WTC11 (cell line): ENCODE data around the gene NDUFB10. TPM values are rescaled to one million over a fixed set of nuclear protein-coding genes. Genes with fewer than 3 reads are reported as not detected.

Source experiments
- ATAC-seq: fragments of 200-7000 bp; cut with Tn5 transposase; 2 replicates; pipeline ENCODE4 v1.10.0; 2021; ENCODE audit warnings: mild to moderate bottlenecking, moderate library complexity
- CTCF ChIA-PET: fragments of 300-600 bp; sonication (Branson Sonifier 250); formaldehyde crosslinking; loops from one replicate; lab custom pipeline; 2021; ENCODE audit warnings: antibody characterized with exemption; lab: Charles Lee
- POLR2A ChIA-PET: fragments of 350-600 bp; sonication (Branson Sonifier 250); formaldehyde crosslinking; loops from one replicate; lab custom pipeline; 2021; ENCODE audit warnings: antibody characterized with exemption; lab: Charles Lee
- DNase-seq: peaks from one replicate; pipeline ENCODE4 v3.0.0; 2021; ENCODE audit warnings: low spot score
- H3K27ac Mint-ChIP-seq: 2 replicates; pipeline ENCODE4 v1.8.0; 2021; ENCODE audit warnings: mixed read lengths
- H3K27me3 Mint-ChIP-seq: 2 replicates; pipeline ENCODE4 v1.8.0; 2021; ENCODE audit warnings: low read depth, mild to moderate bottlenecking, moderate library complexity, mixed read lengths
- H3K36me3 Mint-ChIP-seq: 2 replicates; pipeline ENCODE4 v1.8.0; 2021; ENCODE audit warnings: mixed read lengths
- H3K4me1 Mint-ChIP-seq: 2 replicates; pipeline ENCODE4 v1.8.0; 2022; ENCODE audit warnings: mixed read lengths
- H3K4me3 Mint-ChIP-seq: 2 replicates; pipeline ENCODE4 v1.8.0; 2021; ENCODE audit warnings: mild to moderate bottlenecking, moderate library complexity, mixed read lengths
- H3K9me3 Mint-ChIP-seq: 2 replicates; pipeline ENCODE4 v1.8.0; 2021; ENCODE audit warnings: mixed read lengths
- CBFB ChIP-seq: sonication (generic); formaldehyde crosslinking; IDR thresholded peaks from 2 replicates; pipeline ENCODE4 v1.8.1; 2022; ENCODE audit warnings: mild to moderate bottlenecking, low read depth, missing genetic modification reagents
- CREM ChIP-seq: sonication (generic); formaldehyde crosslinking; IDR thresholded peaks from 2 replicates; pipeline ENCODE4 v1.8.1; 2022; ENCODE audit warnings: mild to moderate bottlenecking, missing genetic modification reagents, moderate library complexity
- E2F4 ChIP-seq: sonication (generic); formaldehyde crosslinking; IDR thresholded peaks from 2 replicates; pipeline ENCODE4 v1.8.1; 2022; ENCODE audit warnings: low read depth, mild to moderate bottlenecking, moderate library complexity, missing genetic modification reagents, borderline replicate concordance
- ESRRA ChIP-seq: sonication (generic); formaldehyde crosslinking; IDR thresholded peaks from 2 replicates; pipeline ENCODE4 v1.8.1; 2022; ENCODE audit warnings: mild to moderate bottlenecking, missing genetic modification reagents, borderline replicate concordance
- FOXP1 ChIP-seq: sonication (generic); formaldehyde crosslinking; IDR thresholded peaks from 2 replicates; pipeline ENCODE4 v1.8.0; 2022; ENCODE audit warnings: missing genetic modification reagents, mild to moderate bottlenecking, moderate library complexity, borderline replicate concordance
- GTF2I ChIP-seq: fragments of 250-450 bp; sonication (Bioruptor Pico); conservative IDR thresholded peaks from 2 replicates; pipeline ENCODE4 v1.4.0; 2021; ENCODE audit warnings: mild to moderate bottlenecking
- HMGA2 ChIP-seq: fragments of 250-450 bp; sonication (Bioruptor Pico); IDR thresholded peaks from 2 replicates; pipeline ENCODE4 v1.4.0; 2021; ENCODE audit warnings: mild to moderate bottlenecking, moderate library complexity
- IRF2 ChIP-seq: sonication (generic); formaldehyde crosslinking; IDR thresholded peaks from 2 replicates; pipeline ENCODE4 v1.8.0; 2022; ENCODE audit warnings: low read depth, missing genetic modification reagents, borderline replicate concordance
- MAX ChIP-seq: sonication (generic); formaldehyde crosslinking; IDR thresholded peaks from 2 replicates; pipeline ENCODE4 v1.8.0; 2022; ENCODE audit warnings: mild to moderate bottlenecking, missing genetic modification reagents
- MXD4 ChIP-seq: fragments of 250-450 bp; sonication (Bioruptor Pico); IDR thresholded peaks from 2 replicates; pipeline ENCODE4 v1.8.0; 2021; ENCODE audit warnings: mild to moderate bottlenecking, moderate library complexity, borderline replicate concordance
- SMAD3 ChIP-seq: sonication (generic); formaldehyde crosslinking; IDR thresholded peaks from 2 replicates; pipeline ENCODE4 v1.8.0; 2022; ENCODE audit warnings: missing genetic modification reagents, mild to moderate bottlenecking, borderline replicate concordance
- USF1 ChIP-seq: sonication (generic); formaldehyde crosslinking; IDR thresholded peaks from 2 replicates; pipeline ENCODE4 v1.8.0; 2022; ENCODE audit warnings: mild to moderate bottlenecking, missing genetic modification reagents
- ZNF232 ChIP-seq: sonication (generic); formaldehyde crosslinking; IDR thresholded peaks from 2 replicates; pipeline ENCODE4 v1.8.0; 2022; ENCODE audit warnings: mild to moderate bottlenecking, missing genetic modification reagents
- ZNF416 ChIP-seq: fragments of 250-450 bp; sonication (Bioruptor Pico); IDR thresholded peaks from 2 replicates; pipeline ENCODE4 v1.9.0; 2021; ENCODE audit warnings: mild to moderate bottlenecking, inconsistent platforms
- ZNF423 ChIP-seq: fragments of 250-450 bp; sonication (Bioruptor Pico); IDR thresholded peaks from 2 replicates; pipeline ENCODE4 v2.1.2; 2022; ENCODE audit warnings: mild to moderate bottlenecking, moderate library complexity
- total RNA-seq: library from RNA; stranded (reverse); gene quantifications from 3 replicates; pipeline ENCODE4 v1.2.3, GENCODE V29; 2021
- TF ChIP-seq, protein P1 (sequence below): sonication (generic); formaldehyde crosslinking; IDR thresholded peaks from 2 replicates; pipeline ENCODE4 v1.8.1; 2023; ENCODE audit warnings: mild to moderate bottlenecking, moderate library complexity, missing genetic modification reagents
- TF ChIP-seq, protein P2 (sequence below): sonication (generic); formaldehyde crosslinking; IDR thresholded peaks from 2 replicates; pipeline ENCODE4 v1.8.1; 2023; ENCODE audit warnings: mild to moderate bottlenecking, missing genetic modification reagents
- TF ChIP-seq, protein P3 (sequence below): sonication (generic); formaldehyde crosslinking; IDR thresholded peaks from 2 replicates; pipeline ENCODE4 v1.8.1; 2023; ENCODE audit warnings: mild to moderate bottlenecking, missing genetic modification reagents
- TF ChIP-seq, protein P4 (sequence below): sonication (generic); formaldehyde crosslinking; IDR thresholded peaks from 2 replicates; pipeline ENCODE4 v1.8.1; 2023; ENCODE audit warnings: mild to moderate bottlenecking, missing genetic modification reagents, borderline replicate concordance

Gene NDUFB10
- total RNA-seq, 1 experiment from 2014 or later: 228 TPM

DNA sequence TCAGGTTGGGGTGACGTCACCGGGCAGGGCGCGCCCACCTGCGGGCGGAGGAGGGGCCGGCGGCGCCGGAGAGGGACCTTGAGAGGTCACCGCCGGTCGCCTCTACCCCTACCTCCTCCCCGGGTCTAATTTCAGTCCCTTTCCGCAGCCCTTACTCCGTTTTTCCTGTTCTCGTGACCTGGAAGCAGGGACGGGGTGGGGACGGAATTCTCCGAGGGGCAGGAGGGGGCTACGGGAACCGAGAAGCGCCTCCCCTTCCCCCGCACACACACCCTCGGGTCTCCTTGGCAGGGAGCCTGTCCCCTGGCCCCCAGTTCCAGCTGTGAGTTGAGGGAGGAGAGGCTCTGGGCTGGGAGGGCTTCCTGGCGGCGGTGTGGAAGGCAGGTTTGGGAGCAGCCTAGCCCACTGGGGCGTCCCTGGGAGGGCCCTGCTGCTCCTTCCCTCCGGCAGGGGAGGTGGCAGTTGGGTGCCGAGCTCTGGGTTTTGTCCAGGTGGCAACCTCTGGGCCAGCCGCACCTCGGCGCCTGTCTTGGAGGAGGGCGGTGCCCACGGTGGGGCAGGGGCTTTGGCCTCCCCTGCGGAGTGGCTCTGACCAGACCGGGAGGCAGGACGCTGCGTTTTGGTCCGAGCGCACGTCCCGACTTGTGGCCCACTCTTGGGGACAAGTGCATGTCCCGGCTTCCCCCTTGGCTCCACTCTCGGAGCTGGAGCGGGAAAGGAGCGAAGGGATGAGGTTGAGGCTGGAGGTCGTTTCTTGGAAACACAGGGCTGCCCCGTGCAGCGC is 31.2 kb downstream of the NDUFB10 start:
- Mint-ChIP-seq H3K4me3 (peak overlapping the region; percentile 76), H3K27me3 (peaks cover 24% of the 10 kb centered on the region), H3K9me3 (no peaks in the 10 kb centered on the region), H3K27ac (no peak overlapping the region), H3K4me1 (peaks cover 17% of the 10 kb centered on the region), H3K36me3 (peaks cover 5% of the 10 kb centered on the region; the same call in 1 of the 2 replicates)
- TF ChIP-seq ZNF423: peak; percentile 50
- TF ChIP-seq USF1 (CRISPR knock-in tag): 0 out of 2 replicates have a peak, but pooled peaks have one; percentile 27
- TF ChIP-seq ESRRA (CRISPR knock-in tag): peak; percentile 46; the same call in 1 of the 2 replicates
- no peak for TF ChIP-seq MXD4 (CRISPR knock-in tag)
- no peak for TF ChIP-seq HMGA2
- TF ChIP-seq FOXP1 (CRISPR knock-in tag): peak; percentile 39; the same call in 1 of the 2 replicates
- peak; percentile 43; the same call in 1 of the 2 replicates for TF ChIP-seq MAX (CRISPR knock-in tag)
- TF ChIP-seq, protein P1, sequence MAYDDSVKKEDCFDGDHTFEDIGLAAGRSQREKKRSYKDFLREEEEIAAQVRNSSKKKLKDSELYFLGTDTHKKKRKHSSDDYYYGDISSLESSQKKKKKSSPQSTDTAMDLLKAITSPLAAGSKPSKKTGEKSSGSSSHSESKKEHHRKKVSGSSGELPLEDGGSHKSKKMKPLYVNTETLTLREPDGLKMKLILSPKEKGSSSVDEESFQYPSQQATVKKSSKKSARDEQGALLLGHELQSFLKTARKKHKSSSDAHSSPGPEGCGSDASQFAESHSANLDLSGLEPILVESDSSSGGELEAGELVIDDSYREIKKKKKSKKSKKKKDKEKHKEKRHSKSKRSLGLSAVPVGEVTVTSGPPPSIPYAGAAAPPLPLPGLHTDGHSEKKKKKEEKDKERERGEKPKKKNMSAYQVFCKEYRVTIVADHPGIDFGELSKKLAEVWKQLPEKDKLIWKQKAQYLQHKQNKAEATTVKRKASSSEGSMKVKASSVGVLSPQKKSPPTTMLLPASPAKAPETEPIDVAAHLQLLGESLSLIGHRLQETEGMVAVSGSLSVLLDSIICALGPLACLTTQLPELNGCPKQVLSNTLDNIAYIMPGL (CRISPR knock-in tag): 0 out of 2 replicates have a peak, but pooled peaks have one; percentile 16
- TF ChIP-seq, protein P2, sequence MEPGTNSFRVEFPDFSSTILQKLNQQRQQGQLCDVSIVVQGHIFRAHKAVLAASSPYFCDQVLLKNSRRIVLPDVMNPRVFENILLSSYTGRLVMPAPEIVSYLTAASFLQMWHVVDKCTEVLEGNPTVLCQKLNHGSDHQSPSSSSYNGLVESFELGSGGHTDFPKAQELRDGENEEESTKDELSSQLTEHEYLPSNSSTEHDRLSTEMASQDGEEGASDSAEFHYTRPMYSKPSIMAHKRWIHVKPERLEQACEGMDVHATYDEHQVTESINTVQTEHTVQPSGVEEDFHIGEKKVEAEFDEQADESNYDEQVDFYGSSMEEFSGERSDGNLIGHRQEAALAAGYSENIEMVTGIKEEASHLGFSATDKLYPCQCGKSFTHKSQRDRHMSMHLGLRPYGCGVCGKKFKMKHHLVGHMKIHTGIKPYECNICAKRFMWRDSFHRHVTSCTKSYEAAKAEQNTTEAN: no peak
- no peak for TF ChIP-seq CREM (CRISPR knock-in tag)
- TF ChIP-seq E2F4 (CRISPR knock-in tag): no peak
- 0 out of 2 replicates have a peak, but pooled peaks have one; percentile 30 for TF ChIP-seq SMAD3 (CRISPR knock-in tag)
- TF ChIP-seq IRF2 (CRISPR knock-in tag): 0 out of 2 replicates have a peak, but pooled peaks have one; percentile 46
- TF ChIP-seq ZNF232 (CRISPR knock-in tag): peak; percentile 27; the same call in 1 of the 2 replicates
- TF ChIP-seq ZNF416 (CRISPR knock-in tag): no peak
- TF ChIP-seq CBFB: no peak
- POLR2A ChIA-PET: interaction anchor here (0.6 to 1.1 kb wide), 2 partner anchors 20 to 47 kb away, joined by 3 to 4 read pairs; partner anchors contain the start of gene MSRB1
- CTCF ChIA-PET: interaction anchor here (0.8 to 6.4 kb wide), 7 partner anchors 10 to 205 kb away, joined by 3 to 59 read pairs (median 3); no protein-coding TSS in a partner anchor
- ATAC-seq (peak; percentile 23), DNase-seq (peak; percentile 87)

DNA sequence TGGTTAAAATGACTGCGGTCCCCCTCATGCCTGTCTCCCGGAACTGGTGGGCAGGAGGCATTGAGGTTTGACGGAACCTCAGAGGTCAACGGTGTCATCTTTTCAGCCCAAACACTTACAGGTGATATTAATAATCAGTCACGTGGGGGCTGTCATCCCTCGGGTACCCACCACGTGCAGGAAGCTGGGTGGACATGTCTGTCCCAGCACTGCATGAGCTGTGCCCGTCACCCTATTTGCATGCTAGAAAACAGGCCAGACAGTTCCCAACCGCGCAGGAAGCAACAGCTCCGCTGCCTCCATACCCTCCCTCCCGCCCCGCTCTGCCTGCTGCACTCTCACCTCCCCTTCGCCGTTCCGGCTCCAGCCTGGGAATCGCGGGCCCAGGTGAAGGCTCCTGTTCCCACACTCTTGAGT is 31.8 kb downstream of the NDUFB10 start:
- ATAC-seq: no peak
- POLR2A ChIA-PET: interaction anchor here (0.6 to 1.1 kb wide), 2 partner anchors 20 to 48 kb away, joined by 3 to 4 read pairs; partner anchors contain the start of gene MSRB1
- CTCF ChIA-PET: interaction anchor here (0.9 to 6.4 kb wide), 7 partner anchors 9 to 204 kb away, joined by 3 to 59 read pairs (median 5); no protein-coding TSS in a partner anchor
- Mint-ChIP-seq H3K4me1 (peaks cover 17% of the 10 kb centered on the region), H3K4me3 (peak overlapping the region; percentile 76), H3K27ac (peak overlapping the region; percentile 48; the same call in 1 of the 2 replicates), H3K27me3 (peaks cover 24% of the 10 kb centered on the region), H3K36me3 (peaks cover 5% of the 10 kb centered on the region; the same call in 1 of the 2 replicates), H3K9me3 (no peaks in the 10 kb centered on the region)
- DNase-seq: no peak
- TF ChIP-seq E2F4 (CRISPR knock-in tag) (no peak), GTF2I (CRISPR knock-in tag) (no peak)
- TF ChIP-seq, protein P3, sequence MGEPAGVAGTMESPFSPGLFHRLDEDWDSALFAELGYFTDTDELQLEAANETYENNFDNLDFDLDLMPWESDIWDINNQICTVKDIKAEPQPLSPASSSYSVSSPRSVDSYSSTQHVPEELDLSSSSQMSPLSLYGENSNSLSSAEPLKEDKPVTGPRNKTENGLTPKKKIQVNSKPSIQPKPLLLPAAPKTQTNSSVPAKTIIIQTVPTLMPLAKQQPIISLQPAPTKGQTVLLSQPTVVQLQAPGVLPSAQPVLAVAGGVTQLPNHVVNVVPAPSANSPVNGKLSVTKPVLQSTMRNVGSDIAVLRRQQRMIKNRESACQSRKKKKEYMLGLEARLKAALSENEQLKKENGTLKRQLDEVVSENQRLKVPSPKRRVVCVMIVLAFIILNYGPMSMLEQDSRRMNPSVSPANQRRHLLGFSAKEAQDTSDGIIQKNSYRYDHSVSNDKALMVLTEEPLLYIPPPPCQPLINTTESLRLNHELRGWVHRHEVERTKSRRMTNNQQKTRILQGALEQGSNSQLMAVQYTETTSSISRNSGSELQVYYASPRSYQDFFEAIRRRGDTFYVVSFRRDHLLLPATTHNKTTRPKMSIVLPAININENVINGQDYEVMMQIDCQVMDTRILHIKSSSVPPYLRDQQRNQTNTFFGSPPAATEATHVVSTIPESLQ (CRISPR knock-in tag): no peak
- TF ChIP-seq, protein P4, sequence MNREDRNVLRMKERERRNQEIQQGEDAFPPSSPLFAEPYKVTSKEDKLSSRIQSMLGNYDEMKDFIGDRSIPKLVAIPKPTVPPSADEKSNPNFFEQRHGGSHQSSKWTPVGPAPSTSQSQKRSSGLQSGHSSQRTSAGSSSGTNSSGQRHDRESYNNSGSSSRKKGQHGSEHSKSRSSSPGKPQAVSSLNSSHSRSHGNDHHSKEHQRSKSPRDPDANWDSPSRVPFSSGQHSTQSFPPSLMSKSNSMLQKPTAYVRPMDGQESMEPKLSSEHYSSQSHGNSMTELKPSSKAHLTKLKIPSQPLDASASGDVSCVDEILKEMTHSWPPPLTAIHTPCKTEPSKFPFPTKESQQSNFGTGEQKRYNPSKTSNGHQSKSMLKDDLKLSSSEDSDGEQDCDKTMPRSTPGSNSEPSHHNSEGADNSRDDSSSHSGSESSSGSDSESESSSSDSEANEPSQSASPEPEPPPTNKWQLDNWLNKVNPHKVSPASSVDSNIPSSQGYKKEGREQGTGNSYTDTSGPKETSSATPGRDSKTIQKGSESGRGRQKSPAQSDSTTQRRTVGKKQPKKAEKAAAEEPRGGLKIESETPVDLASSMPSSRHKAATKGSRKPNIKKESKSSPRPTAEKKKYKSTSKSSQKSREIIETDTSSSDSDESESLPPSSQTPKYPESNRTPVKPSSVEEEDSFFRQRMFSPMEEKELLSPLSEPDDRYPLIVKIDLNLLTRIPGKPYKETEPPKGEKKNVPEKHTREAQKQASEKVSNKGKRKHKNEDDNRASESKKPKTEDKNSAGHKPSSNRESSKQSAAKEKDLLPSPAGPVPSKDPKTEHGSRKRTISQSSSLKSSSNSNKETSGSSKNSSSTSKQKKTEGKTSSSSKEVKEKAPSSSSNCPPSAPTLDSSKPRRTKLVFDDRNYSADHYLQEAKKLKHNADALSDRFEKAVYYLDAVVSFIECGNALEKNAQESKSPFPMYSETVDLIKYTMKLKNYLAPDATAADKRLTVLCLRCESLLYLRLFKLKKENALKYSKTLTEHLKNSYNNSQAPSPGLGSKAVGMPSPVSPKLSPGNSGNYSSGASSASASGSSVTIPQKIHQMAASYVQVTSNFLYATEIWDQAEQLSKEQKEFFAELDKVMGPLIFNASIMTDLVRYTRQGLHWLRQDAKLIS (CRISPR knock-in tag): no peak
